Activated naive CD8-positive, alpha-beta T cell (primary cell): ENCODE data around the gene MACROH2A1.

ENCODE experiments used
- H3K27ac Mint-ChIP-seq: one replicate; pipeline ENCODE4 v1.8.0; 2021; ENCODE audit warnings: mixed read lengths
- H3K27me3 Mint-ChIP-seq: one replicate; pipeline ENCODE4 v1.8.0; 2021; ENCODE audit warnings: mixed read lengths
- H3K36me3 Mint-ChIP-seq: one replicate; pipeline ENCODE4 v1.8.0; 2021; ENCODE audit warnings: mixed read lengths
- H3K4me1 Mint-ChIP-seq: one replicate; pipeline ENCODE4 v1.8.0; 2021; ENCODE audit warnings: low read depth, mixed read lengths
- H3K4me3 Mint-ChIP-seq: one replicate; pipeline ENCODE4 v1.8.0; 2021; ENCODE audit warnings: mild to moderate bottlenecking, mixed read lengths
- H3K9me3 Mint-ChIP-seq: one replicate; pipeline ENCODE4 v1.8.0; 2021; ENCODE audit warnings: low read depth, mixed read lengths

Gene MACROH2A1

DNA sequence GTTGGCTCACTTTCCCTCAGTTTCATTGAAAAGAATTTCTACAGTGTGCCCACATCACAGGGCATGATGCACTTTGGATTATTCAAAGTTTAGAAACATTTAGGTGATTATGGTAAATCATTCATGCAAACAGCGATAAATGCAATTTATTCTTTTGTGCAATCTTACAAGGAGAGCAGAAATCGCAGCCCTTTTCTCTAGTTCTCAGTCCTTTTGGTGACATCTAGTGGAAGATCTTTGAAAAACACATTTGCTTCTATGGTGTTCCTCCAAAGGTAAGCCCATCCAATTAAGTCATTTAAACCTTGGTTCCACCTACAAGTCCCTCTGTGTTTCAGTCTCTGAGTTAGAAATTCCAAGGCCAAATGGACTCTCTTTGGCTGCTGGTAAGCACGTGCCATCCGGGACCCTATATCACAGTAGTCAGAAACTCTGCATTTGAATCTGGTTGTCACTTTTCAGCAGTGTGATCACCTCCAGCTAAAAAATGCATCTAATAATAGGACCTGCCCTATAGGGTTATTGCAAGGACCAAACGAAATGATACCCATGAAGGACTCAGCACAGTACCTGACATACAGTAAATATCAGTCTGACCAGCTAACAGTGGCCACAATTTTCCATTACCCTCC lies 66.4 kb downstream of the MACROH2A1 start:
- no peaks in the 10 kb centered on the region for H3K9me3 Mint-ChIP-seq
- H3K27me3 Mint-ChIP-seq: no peaks in the 10 kb centered on the region
- no peak overlapping the region for H3K27ac Mint-ChIP-seq
- H3K36me3 Mint-ChIP-seq: peaks cover 5% of the 10 kb centered on the region
- no peaks in the 10 kb centered on the region for H3K4me1 Mint-ChIP-seq
- no peak overlapping the region for H3K4me3 Mint-ChIP-seq

DNA sequence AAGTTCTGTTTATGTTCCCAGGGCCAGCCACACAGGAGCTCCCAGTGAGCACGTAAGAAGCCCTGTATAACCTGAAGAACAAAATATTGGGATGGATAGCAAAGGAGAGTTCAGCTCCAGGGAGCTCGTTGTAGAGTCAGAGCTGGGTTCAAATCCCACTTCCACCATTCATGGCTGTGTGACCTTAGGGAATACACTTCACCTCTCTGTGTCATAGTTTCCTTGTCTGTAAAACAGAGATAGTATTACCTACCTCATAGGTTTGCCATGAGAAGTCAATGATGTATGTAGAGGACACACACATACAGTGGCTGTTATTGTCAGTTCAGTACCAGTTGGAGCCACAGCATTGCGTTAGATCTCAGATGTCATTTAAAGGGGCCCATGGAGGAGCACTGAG lies 67.4 kb downstream of the MACROH2A1 start:
- peaks cover 5% of the 10 kb centered on the region for H3K36me3 Mint-ChIP-seq

DNA sequence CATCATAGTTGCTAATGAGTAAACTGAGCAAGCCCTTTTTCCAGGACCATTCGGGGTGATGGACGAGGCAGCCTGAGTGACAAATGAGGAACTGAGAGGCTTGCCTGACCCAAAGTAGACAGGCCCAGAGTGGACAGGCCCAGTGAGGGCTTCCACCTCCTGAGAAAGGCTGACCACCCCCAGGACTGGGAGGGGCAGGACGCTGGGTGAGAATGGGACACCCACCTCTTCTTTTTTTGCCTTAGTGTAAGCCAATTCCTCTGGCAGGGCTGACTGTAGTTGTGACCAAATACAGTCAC lies 68.3 kb downstream of the MACROH2A1 start:
- no peaks in the 10 kb centered on the region for H3K27me3 Mint-ChIP-seq
- peaks cover 7% of the 10 kb centered on the region for H3K4me1 Mint-ChIP-seq
- no peak overlapping the region for H3K27ac Mint-ChIP-seq
- H3K4me3 Mint-ChIP-seq: no peak overlapping the region
- no peaks in the 10 kb centered on the region for H3K9me3 Mint-ChIP-seq
- peaks cover 5% of the 10 kb centered on the region for H3K36me3 Mint-ChIP-seq

More for the DNA sequence above, 67.4 kb downstream of the MACROH2A1 start:
- Mint-ChIP-seq H3K9me3 (no peaks in the 10 kb centered on the region), H3K4me3 (no peak overlapping the region), H3K27ac (no peak overlapping the region), H3K4me1 (peaks cover under 1% of the 10 kb centered on the region), H3K27me3 (no peaks in the 10 kb centered on the region)

DNA sequence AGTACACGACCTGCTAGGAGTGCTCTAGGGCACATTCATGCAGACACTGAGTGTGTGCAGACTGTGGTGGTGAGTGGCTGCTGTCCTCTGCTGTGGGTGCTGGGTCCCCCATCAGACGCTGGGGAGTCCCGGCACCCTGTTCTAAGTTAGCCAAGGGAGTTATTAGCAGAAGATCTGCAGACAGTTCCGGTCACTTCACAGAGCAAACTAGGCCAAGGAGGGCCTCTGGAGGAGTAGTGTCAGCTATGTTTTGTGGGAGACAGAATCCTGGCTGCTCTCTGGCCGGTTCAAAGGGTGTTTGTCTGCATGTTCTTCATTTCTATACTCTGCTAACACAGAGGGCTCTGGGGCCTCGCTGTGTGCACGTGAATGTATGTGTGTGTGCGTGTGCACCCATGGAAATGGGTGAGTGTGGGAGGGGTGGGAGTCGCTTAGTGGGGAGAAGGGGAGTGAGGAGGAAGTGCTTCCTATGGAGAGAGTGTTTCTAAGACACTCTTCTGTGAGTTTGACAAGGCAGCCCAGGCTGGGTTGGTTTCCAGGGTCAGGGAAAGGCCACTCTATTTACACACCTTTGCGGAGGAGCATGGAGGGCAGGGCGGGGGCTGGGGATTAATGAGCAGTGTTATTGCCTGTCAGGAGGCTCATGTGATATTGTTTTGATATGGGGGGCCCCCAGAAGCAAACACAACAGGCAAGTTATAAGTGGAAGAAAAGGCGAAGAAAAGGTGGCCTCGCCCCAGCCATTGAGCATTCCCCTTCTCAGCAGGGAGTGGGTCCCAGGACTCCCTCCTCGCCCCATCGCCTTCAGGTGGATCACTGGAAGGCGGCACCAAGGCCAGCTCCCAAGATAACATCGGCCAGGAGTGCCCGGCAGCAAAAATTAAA lies 68.9 kb downstream of the MACROH2A1 start:
- Mint-ChIP-seq H3K9me3 (no peaks in the 10 kb centered on the region), H3K27me3 (no peaks in the 10 kb centered on the region), H3K4me1 (peaks cover 13% of the 10 kb centered on the region), H3K4me3 (no peak overlapping the region), H3K36me3 (peaks cover 5% of the 10 kb centered on the region), H3K27ac (no peak overlapping the region)

DNA sequence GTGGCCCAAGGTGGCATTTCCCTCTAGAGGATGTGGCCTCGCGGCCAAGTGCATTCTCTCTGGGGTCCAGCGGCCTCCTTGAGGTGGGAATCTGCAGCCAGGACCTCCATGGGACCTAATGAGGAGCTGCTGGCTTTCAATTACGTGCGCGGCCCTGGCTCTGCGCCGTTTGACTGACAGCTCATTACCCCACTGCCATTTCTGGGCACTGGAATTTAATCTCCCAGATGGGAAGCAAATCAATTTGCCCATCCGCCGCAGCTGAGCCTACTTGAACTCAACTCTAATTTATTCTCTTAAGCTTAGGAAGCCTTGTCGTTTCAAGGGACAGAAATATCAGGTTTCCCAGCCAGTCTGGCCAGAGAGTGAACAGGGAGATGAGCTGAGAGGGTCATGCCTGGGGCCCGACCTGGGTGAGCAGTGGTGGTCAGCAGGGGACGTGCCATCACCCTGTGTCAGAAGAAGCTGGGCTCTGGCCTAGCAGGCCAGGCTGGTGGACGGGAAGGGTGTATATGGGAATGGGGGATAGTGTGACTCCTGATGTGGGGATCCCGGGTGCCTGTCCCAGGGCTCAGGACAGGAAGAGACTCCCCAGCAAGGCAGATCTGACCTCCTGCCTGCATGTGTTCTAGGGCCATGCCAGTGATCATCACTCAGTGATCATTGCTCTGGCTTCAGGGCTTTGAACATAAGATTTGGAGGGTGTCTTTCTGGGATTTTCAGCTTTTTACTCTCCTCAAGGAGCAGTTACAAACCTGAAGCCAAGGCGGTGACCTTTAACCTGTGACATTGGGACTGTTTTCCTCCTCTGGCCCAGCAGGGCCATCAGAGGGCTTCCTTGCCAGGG lies 69.7 kb downstream of the MACROH2A1 start:
- Mint-ChIP-seq H3K36me3 (peaks cover 2% of the 10 kb centered on the region), H3K27ac (no peak overlapping the region), H3K4me1 (peaks cover 20% of the 10 kb centered on the region), H3K4me3 (no peak overlapping the region), H3K27me3 (no peaks in the 10 kb centered on the region), H3K9me3 (no peaks in the 10 kb centered on the region)

DNA sequence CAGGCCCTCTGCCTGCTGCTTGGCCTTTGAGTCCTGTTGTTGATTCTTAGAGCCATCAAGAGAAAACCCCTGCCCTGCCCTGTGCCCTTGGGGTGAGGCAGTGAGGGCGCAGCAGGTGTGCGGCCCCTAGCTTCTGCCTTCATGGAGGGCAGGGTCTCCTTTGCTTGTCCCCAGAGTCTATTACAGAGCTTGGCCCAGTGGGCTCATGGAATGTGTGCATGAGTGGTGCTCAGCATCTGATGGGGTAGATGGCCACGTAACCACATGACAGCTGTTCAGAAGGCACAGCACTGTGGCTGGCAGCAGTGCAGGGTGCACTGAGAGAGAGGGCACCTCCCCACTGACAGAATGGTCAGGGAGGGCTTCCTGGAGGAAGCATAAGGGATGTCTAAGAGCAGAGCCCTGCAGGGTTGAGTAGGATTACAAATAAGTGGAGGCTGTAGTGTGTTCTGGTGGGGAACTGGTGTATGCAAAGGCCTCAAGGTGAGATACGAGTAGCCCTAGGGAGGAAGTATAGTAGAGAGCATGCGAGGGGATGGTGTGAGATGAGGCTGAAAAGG lies 70.8 kb downstream of the MACROH2A1 start:
- Mint-ChIP-seq H3K27me3 (no peaks in the 10 kb centered on the region), H3K4me1 (peaks cover 20% of the 10 kb centered on the region), H3K9me3 (no peaks in the 10 kb centered on the region), H3K27ac (no peak overlapping the region), H3K4me3 (no peak overlapping the region), H3K36me3 (peaks cover 2% of the 10 kb centered on the region)

DNA sequence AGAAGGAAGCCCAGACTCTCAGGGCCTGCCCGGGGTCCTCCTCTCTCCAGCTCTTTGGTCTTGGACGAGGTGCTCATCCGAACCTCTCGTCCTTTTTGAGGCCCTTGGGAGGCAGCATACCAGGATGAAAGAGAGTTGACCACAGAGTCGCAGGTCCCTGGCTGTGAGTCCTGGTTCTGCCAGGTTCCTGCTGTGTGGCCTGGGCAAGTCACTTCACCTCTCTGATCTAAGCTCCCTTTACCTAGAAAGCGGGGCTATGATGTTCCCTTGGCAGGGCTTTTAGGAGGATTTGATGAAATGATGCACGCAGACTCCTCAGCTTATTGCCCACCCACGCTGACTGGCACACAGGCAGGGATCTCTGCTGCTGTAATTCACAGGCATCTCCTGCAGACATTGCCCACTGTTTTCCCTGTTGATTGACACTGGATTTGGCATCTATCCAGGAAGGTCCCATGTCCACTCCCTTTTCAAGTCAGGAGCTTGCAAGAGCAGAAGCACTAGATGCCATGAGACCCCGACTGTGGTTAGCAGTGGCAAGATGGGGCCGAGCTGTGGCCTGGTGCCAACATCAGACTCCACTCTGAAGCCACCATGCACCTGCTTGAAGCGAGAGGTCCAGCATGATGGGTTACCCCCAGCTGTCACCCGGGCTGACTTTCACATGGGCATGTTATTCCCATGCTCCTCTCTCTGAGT lies 71.5 kb downstream of the MACROH2A1 start:
- H3K27me3 Mint-ChIP-seq: no peaks in the 10 kb centered on the region
- no peak overlapping the region for H3K4me3 Mint-ChIP-seq
- H3K9me3 Mint-ChIP-seq: no peaks in the 10 kb centered on the region
- peaks cover 2% of the 10 kb centered on the region for H3K36me3 Mint-ChIP-seq
- peaks cover 20% of the 10 kb centered on the region for H3K4me1 Mint-ChIP-seq
- peak overlapping the region; percentile 16 for H3K27ac Mint-ChIP-seq

DNA sequence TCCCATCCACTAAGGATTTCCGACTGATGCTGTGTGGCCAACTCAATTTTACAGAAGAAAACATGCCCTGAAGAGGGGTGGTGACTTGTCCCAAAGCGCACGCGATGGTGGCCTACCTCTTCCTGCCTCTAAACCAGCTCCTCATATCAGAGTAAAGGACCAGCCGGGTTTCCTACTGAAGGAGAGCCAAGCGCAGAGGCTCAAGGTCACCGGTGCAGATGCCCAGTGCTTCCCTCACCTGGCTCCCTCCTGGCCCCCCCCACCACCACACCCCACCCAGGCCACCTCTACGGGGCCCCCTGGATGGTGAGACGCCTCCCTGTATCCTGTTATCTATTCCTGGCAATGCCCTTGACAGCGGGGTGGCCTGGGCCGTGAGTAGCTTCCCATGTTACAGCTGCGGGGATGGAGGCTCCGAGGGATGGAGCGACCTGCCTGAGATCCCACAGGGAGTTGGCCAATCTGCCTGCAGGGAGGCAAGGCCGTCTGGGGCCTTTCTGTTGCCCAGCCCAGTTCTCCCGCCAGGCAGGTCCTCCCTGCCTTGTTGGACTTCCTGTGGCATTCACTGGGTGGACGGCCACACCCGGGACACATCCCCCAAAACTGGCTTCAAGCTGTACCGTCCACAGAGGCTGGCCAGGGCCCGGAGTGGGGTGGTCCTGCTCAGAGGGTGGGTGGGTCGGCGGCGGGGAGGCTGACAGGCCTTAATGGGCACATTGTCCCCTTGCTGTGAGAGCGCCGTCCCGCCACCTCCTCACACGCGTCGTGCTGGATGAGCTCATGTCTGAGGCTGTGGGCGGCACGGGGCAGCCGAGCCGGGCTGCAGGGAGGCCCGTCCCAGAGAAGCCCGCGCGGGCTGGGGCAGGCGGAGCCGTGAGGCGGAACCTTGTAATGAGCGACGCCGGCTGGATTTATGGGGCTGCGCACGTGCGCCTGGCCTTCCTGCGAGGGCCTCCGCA lies 72.5 kb downstream of the MACROH2A1 start:
- H3K27me3 Mint-ChIP-seq: no peaks in the 10 kb centered on the region
- no peaks in the 10 kb centered on the region for H3K36me3 Mint-ChIP-seq
- H3K4me1 Mint-ChIP-seq: peaks cover 20% of the 10 kb centered on the region
- H3K4me3 Mint-ChIP-seq: no peak overlapping the region
- H3K9me3 Mint-ChIP-seq: no peaks in the 10 kb centered on the region
- no peak overlapping the region for H3K27ac Mint-ChIP-seq

DNA sequence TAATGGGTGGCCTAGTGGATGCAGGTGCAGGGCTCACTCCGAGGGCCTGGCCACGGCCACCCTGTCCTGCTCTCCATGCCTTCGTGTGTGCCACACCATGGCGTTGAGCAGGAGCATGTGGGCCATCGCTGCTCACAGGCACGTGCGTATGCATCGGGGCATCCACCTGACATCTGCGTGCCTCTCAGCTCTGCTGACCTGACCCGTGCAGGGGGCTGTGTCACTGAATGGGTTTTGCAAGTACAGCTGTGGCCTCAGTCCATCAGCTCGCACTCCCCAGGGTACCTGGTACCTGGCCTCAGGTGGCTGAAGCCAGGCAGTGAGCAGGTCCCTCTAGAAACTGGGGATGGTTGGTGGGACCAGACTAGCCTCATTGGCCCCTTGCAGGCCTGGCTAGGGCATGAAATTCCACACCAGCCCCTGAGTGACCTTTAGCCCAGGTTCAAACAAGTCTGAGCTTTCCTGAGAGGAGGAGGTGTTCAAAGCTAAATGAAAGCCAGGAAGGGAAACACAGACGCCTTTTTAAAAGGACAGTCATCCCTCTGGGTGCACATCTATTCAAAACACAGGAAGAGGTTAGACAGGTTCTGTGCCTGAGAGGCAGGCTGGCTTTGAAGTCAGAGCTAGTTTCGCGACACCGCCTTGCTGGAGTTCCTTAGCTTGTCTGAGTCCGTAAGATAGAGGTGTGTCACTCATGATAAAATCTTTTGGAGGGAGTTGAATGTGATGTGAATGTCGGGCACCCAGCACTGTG lies 74.0 kb downstream of the MACROH2A1 start:
- H3K4me1 Mint-ChIP-seq: peaks cover 20% of the 10 kb centered on the region
- peak overlapping the region; percentile 43 for H3K4me3 Mint-ChIP-seq
- H3K27ac Mint-ChIP-seq: peak overlapping the region; percentile 56
- no peaks in the 10 kb centered on the region for H3K27me3 Mint-ChIP-seq
- H3K36me3 Mint-ChIP-seq: no peaks in the 10 kb centered on the region
- H3K9me3 Mint-ChIP-seq: no peaks in the 10 kb centered on the region

DNA sequence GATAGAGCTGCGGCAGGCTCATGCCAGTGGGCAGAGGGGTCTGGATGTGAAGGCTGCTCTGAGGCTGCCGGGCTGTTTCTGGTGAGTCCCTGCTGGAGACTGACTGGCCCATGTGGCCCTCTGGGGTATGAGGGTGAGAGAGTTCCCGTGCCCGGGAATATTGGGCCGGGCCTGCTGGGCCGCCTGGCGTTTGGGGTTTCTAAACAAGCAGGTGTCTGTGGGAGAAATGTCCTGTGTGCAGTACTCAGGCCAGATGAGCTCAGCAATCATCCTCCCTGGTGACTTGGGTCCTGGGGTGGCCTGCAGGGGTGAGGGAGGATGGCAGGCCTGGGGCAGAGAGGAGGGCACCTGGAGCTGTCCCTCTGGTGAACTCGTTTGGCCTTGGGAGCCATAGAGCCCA lies 74.9 kb downstream of the MACROH2A1 start:
- peaks cover 20% of the 10 kb centered on the region for H3K4me1 Mint-ChIP-seq
- H3K4me3 Mint-ChIP-seq: no peak overlapping the region
- no peaks in the 10 kb centered on the region for H3K9me3 Mint-ChIP-seq
- H3K27ac Mint-ChIP-seq: no peak overlapping the region
- no peaks in the 10 kb centered on the region for H3K36me3 Mint-ChIP-seq
- H3K27me3 Mint-ChIP-seq: no peaks in the 10 kb centered on the region

DNA sequence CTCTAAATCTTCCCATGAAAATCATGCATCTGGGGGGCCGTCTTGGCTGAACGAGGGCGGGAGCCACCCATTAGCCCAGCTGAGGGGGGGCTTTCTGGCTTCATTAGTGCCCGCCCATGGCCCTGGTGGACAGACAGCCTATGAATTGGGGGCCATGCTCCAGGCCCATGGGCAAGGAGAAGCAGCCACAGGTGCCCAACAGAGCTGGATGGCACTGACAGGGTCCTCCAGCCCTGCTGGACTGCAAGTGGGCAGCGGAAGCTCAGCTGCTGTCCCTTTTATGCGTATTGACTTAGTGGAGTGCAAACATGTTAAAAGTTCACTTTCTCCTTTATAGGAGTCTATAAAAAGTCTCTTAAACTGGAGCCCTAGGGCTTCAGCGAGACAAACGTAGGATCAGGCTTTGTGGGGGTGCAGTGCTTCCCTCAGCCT lies 75.3 kb downstream of the MACROH2A1 start:
- H3K9me3 Mint-ChIP-seq: no peaks in the 10 kb centered on the region
- no peak overlapping the region for H3K27ac Mint-ChIP-seq
- H3K4me1 Mint-ChIP-seq: peaks cover 20% of the 10 kb centered on the region
- H3K36me3 Mint-ChIP-seq: no peaks in the 10 kb centered on the region
- H3K4me3 Mint-ChIP-seq: no peak overlapping the region
- no peaks in the 10 kb centered on the region for H3K27me3 Mint-ChIP-seq

DNA sequence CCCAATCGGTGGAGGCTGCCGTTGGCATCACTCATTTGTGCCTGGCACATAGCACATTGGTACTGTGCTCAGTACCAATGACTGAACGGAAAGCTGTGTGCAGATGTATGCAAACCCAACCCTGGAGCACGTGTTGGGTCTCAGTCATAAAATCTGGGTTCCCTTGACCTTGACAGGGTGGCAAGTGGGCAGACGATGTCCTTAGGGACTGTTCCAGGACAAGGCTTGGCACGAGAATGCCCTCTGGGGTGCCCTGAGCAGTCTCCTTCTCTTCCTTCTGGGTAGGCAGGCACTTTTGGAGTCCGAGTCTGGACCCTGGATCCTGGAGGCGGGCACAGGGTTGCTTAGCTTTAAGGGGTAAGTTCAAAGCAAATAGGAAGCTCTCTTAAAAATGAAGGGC lies 75.8 kb downstream of the MACROH2A1 start:
- peaks cover 20% of the 10 kb centered on the region for H3K4me1 Mint-ChIP-seq
- H3K9me3 Mint-ChIP-seq: no peaks in the 10 kb centered on the region
- no peaks in the 10 kb centered on the region for H3K27me3 Mint-ChIP-seq
- H3K27ac Mint-ChIP-seq: no peak overlapping the region
- H3K36me3 Mint-ChIP-seq: no peaks in the 10 kb centered on the region
- no peak overlapping the region for H3K4me3 Mint-ChIP-seq

DNA sequence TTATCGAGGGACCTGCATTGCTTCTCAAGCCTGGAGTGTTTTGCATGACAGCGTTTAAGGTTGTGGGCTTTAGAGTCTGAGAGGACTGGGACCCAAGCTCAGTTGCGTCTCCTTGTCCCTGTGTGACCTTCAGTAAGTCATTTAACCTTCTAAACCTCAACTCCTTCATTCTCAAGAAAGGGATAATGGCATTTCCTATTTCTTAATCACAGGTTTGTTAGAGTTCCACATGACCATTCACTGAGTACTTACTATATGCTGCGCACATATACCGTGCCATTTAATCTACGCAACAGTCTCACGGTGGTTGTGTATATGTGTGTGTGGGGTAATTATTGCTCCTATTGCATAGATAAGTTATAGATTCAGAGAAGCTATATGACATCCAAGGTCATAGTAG lies 76.3 kb downstream of the MACROH2A1 start:
- no peaks in the 10 kb centered on the region for H3K9me3 Mint-ChIP-seq
- H3K27ac Mint-ChIP-seq: no peak overlapping the region
- no peaks in the 10 kb centered on the region for H3K36me3 Mint-ChIP-seq
- H3K4me3 Mint-ChIP-seq: no peak overlapping the region
- no peaks in the 10 kb centered on the region for H3K27me3 Mint-ChIP-seq
- peaks cover 20% of the 10 kb centered on the region for H3K4me1 Mint-ChIP-seq
